Measurements from ENCODE around the gene C2.
"Not testable (repeated sequence)": the region's sequence is repeated elsewhere in the genome, so short reads cannot be mapped to it uniquely, and the experiment has no call there.

C2 gene

DNA sequence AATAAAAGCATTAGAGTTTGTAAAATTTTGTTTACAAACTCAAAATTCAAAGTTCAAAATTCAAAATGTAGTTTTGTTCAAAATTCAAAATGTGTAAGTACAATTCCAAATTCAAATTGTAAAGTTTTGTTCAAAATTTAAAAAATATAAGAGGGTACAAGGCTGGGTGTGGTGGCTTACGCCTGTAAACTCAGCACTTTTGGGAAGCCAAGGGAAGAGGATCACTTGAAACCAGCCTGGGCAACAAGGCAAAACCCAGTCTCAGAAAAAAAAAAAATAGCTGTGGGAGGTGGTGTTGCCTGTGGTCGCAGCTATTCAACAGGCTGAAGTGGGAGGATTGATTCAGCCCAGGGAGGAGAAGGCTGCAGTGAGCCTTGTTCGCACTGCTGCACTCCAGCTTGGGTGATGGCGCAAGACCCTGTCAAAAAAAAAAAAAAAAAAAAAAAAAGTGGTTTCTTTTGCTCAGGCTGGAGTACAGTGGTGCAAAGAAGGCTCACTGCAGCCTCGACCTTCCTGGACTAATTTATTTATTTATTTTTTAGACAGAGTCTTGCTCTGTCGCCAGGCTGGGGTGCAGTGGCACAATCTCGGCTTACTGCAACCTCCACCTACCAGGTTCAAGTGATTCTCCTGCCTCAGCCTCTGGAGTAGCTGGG lies 20.2 kb upstream of the C2 start:
- 0 out of 2 replicates have a peak, but pooled peaks cover 3% of the 10 kb centered on the region for H3K27me3 ChIP-seq (ENCODE audit: low read length)
- H3K79me2 ChIP-seq (ENCODE audit: insufficient read depth, low read length), result no peaks in the 10 kb centered on the region
- H3K27ac ChIP-seq (ENCODE audit: low read depth, low read length), result no peak overlapping the region
- H3K9me3 ChIP-seq (ENCODE audit: insufficient read depth, low read length), result no peaks in the 10 kb centered on the region
- peaks cover 17% of the 10 kb centered on the region for H3F3A ChIP-seq (ENCODE audit: insufficient read depth)
- no peak overlapping the region for H2AFZ ChIP-seq (ENCODE audit: low read depth, low read length, severe bottlenecking)
- no peak overlapping the region for H3K4me2 ChIP-seq (ENCODE audit: low read depth, low read length, poor library complexity, severe bottlenecking)
- H3K9ac ChIP-seq (ENCODE audit: low read length), result no peak overlapping the region
- H3K9me2 ChIP-seq (replicated peaks; ENCODE audit: insufficient read depth, low read length), result no peaks in the 10 kb centered on the region
- H3K36me3 ChIP-seq (ENCODE audit: low read length), result no peaks in the 10 kb centered on the region
- H3K4me3 ChIP-seq (ENCODE audit: insufficient read depth, low read length, poor library complexity, severe bottlenecking), result no peak overlapping the region
- TF ChIP-seq, protein P1, sequence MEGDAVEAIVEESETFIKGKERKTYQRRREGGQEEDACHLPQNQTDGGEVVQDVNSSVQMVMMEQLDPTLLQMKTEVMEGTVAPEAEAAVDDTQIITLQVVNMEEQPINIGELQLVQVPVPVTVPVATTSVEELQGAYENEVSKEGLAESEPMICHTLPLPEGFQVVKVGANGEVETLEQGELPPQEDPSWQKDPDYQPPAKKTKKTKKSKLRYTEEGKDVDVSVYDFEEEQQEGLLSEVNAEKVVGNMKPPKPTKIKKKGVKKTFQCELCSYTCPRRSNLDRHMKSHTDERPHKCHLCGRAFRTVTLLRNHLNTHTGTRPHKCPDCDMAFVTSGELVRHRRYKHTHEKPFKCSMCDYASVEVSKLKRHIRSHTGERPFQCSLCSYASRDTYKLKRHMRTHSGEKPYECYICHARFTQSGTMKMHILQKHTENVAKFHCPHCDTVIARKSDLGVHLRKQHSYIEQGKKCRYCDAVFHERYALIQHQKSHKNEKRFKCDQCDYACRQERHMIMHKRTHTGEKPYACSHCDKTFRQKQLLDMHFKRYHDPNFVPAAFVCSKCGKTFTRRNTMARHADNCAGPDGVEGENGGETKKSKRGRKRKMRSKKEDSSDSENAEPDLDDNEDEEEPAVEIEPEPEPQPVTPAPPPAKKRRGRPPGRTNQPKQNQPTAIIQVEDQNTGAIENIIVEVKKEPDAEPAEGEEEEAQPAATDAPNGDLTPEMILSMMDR (IDR thresholded peaks at IDR 0.05; ENCODE audit: insufficient read depth, low read length, poor library complexity, severe bottlenecking), result no peak
- no peak for TF ChIP-seq EZH2phosphoT487 (conservative IDR thresholded peaks at IDR 0.05; ENCODE audit: low read length)
- H4K20me1 ChIP-seq (ENCODE audit: low read depth, low read length), result no peaks in the 10 kb centered on the region

DNA sequence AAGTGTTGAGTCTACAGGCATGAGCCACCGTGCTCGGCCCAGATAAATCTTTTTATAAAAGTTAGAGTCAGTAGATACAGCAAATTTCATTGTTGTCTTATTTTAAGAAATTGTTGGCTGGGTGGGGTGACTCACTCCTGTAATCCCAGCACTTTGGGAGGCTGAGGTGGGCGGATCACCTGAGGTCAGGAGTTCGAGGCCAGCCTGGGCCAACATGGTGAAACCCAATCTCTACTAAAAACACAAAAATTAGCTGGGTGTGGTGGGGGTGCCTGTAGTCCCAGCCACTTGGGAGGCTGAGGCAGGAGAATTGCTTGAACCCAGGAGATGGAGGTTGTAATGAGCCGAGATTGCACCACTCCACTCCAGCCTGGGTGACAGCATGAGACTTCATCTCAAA lies 19.3 kb upstream of the C2 start:
- H3K27me3 ChIP-seq (ENCODE audit: low read length); H3K4me2 ChIP-seq (ENCODE audit: low read depth, low read length, poor library complexity, severe bottlenecking); H4K20me1 ChIP-seq (ENCODE audit: low read depth, low read length); H3K9me2 ChIP-seq (replicated peaks; ENCODE audit: insufficient read depth, low read length); H3F3A ChIP-seq (ENCODE audit: insufficient read depth); H3K27ac ChIP-seq (ENCODE audit: low read depth, low read length); H3K9ac ChIP-seq (ENCODE audit: low read length); H3K4me3 ChIP-seq (ENCODE audit: insufficient read depth, low read length, poor library complexity, severe bottlenecking); H3K9me3 ChIP-seq (ENCODE audit: insufficient read depth, low read length); H3K36me3 ChIP-seq (ENCODE audit: low read length); H2AFZ ChIP-seq (ENCODE audit: low read depth, low read length, severe bottlenecking); H3K79me2 ChIP-seq (ENCODE audit: insufficient read depth, low read length): not testable (repeated sequence)

DNA sequence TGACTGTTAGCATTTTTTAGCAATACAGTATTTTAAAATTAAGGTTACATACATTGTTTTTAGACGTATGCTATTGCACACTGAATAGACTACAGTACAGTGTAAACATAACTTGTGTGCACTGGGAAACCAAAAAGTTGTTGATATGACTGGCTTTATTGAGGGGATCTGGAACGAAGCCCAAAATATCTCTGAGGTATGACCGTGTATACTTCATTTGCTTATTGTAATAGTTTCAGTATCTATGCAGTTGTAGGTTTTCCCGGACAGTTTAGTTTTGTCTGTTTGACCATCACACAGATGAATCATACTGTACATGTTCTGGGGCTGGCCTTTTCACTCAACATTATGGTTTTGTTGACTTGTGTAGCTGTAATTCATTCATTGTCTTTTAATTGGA lies 18.7 kb upstream of the C2 start:
- TF ChIP-seq EZH2phosphoT487 (conservative IDR thresholded peaks at IDR 0.05; ENCODE audit: low read length), result no peak
- TF ChIP-seq, protein P1 (IDR thresholded peaks at IDR 0.05; ENCODE audit: insufficient read depth, low read length, poor library complexity, severe bottlenecking), result no peak
- Histone ChIP-seq H3K9ac (ENCODE audit: low read length) (no peak overlapping the region), H2AFZ (ENCODE audit: low read depth, low read length, severe bottlenecking) (no peak overlapping the region), H3K4me2 (ENCODE audit: low read depth, low read length, poor library complexity, severe bottlenecking) (no peak overlapping the region), H3K27ac (ENCODE audit: low read depth, low read length) (no peak overlapping the region), H3K79me2 (ENCODE audit: insufficient read depth, low read length) (no peaks in the 10 kb centered on the region), H3K9me3 (ENCODE audit: insufficient read depth, low read length) (no peaks in the 10 kb centered on the region), H4K20me1 (ENCODE audit: low read depth, low read length) (no peaks in the 10 kb centered on the region), H3K27me3 (ENCODE audit: low read length) (0 out of 2 replicates have a peak, but pooled peaks cover 3% of the 10 kb centered on the region), H3F3A (ENCODE audit: insufficient read depth) (peaks cover 5% of the 10 kb centered on the region), H3K36me3 (ENCODE audit: low read length) (no peaks in the 10 kb centered on the region), H3K9me2 (replicated peaks; ENCODE audit: insufficient read depth, low read length) (no peaks in the 10 kb centered on the region), H3K4me3 (ENCODE audit: insufficient read depth, low read length, poor library complexity, severe bottlenecking) (no peak overlapping the region)

DNA sequence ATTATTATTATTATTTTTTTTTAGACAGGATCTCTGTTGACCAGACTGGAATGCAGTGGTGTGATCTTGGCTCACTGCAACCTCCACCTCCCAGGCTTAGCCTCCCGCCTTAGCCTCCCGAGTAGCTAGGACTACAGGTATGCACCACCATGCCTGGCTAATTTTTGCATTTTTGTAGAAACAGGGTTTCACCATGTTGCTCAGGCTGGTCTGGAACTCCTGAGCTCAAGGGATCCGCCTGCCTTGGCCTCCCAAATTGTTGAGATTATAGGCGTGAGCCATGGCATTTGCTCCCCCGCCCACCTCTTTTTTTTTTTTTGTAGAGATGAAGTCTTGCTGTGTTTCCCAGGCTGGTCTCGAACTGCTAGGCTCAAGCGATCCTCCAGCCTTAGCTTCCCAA lies 18.2 kb upstream of the C2 start:
- not testable (repeated sequence) for H2AFZ ChIP-seq (ENCODE audit: low read depth, low read length, severe bottlenecking); H3K9ac ChIP-seq (ENCODE audit: low read length); H3K9me3 ChIP-seq (ENCODE audit: insufficient read depth, low read length); H3K4me3 ChIP-seq (ENCODE audit: insufficient read depth, low read length, poor library complexity, severe bottlenecking); H3F3A ChIP-seq (ENCODE audit: insufficient read depth); H3K9me2 ChIP-seq (replicated peaks; ENCODE audit: insufficient read depth, low read length); H4K20me1 ChIP-seq (ENCODE audit: low read depth, low read length); H3K27me3 ChIP-seq (ENCODE audit: low read length); H3K79me2 ChIP-seq (ENCODE audit: insufficient read depth, low read length); H3K27ac ChIP-seq (ENCODE audit: low read depth, low read length); H3K36me3 ChIP-seq (ENCODE audit: low read length); H3K4me2 ChIP-seq (ENCODE audit: low read depth, low read length, poor library complexity, severe bottlenecking)

Data from SU-DHL-6 (cell line).